GM12865 (cell line): ENCODE results near the gene MBL2.

ENCODE experiments used
- DNase-seq: peaks from one replicate; pipeline ENCODE4 v3.0.0; 2010; ENCODE audit warnings: low read depth
- H3K4me3 ChIP-seq: 2 replicates; pipeline ENCODE4 v1.5.1; 2011; ENCODE audit warnings: mild to moderate bottlenecking, low read depth, low read length, control low read depth
- CTCF ChIP-seq: IDR thresholded peaks from 2 replicates; pipeline ENCODE4 v1.5.1; 2011; ENCODE audit warnings: low read length, control low read depth, low read depth, inconsistent platforms; ENCODE audit not compliant: insufficient read depth; ENCODE audit errors: missing control alignments

The MBL2 gene

GRCh38 chr10:52752801-52753445, 19.7 kb downstream of the MBL2 start:
- TF ChIP-seq CTCF: no peak
- no peak overlapping the region for H3K4me3 ChIP-seq
- DNase-seq: no peak

GRCh38 chr10:52752261-52752660, 20.3 kb downstream of the MBL2 start:
- no peak for TF ChIP-seq CTCF
- no peak for DNase-seq
- H3K4me3 ChIP-seq: no peak overlapping the region

- no peak for DNase-seq
- no peak for TF ChIP-seq CTCF
- H3K4me3 ChIP-seq: no peak overlapping the region
Observed at GRCh38 chr10:52751337-52751736, 21.2 kb downstream of the MBL2 start.

- H3K4me3 ChIP-seq: no peak overlapping the region
- TF ChIP-seq CTCF: no peak
- no peak for DNase-seq
Observed at GRCh38 chr10:52750629-52751028, 22.0 kb downstream of the MBL2 start.

- no peak overlapping the region for H3K4me3 ChIP-seq
- no peak for TF ChIP-seq CTCF
- DNase-seq: no peak
Observed at GRCh38 chr10:52747694-52748093, 24.9 kb downstream of the MBL2 start.

GRCh38 chr10:52746169-52746568, 26.4 kb downstream of the MBL2 start:
- no peak overlapping the region for H3K4me3 ChIP-seq
- DNase-seq: no peak
- TF ChIP-seq CTCF: no peak
